SK-N-SH (cell line): Measurements from ENCODE around the gene C8G. TPM values are rescaled to one million over a fixed set of nuclear protein-coding genes. Genes with fewer than 3 reads are reported as not detected.

Experiments
- CTCF ChIA-PET: fragments of 300-600, 350-600 bp; formaldehyde crosslinking; extraction: SDS; loops from one replicate; lab custom pipeline; 2021; lab: Yijun Ruan, JAX
- POLR2A ChIA-PET: fragments of 350-600 bp; sonication (Branson Sonifier 250); formaldehyde crosslinking; extraction: SDS; loops from one replicate; lab custom pipeline; 2020; ENCODE audit warnings: antibody characterized with exemption, inconsistent platforms; lab: Yijun Ruan, JAX
- DNase-seq: peaks from one replicate; pipeline ENCODE4 v3.0.0; 2012
- H2AFZ ChIP-seq: fragments of 200-600 bp; sonication (generic); 2 replicates; pipeline ENCODE4 v1.8.1; 2016; ENCODE audit warnings: antibody characterized with exemption, mild to moderate bottlenecking, low read depth
- H3F3A ChIP-seq: fragments of 200-600 bp; sonication (generic); replicated peaks from 2 replicates; pipeline ENCODE3; 2016; ENCODE audit warnings: antibody characterized with exemption, mild to moderate bottlenecking; ENCODE audit not compliant: insufficient read depth
- H3K27ac ChIP-seq, 2 experiments: fragments of 200-500 bp in 1 of 2; fragments of 200-600 bp in 1 of 2; sonication (Bioruptor generic) in 1 of 2; sonication (generic), shearing (Covaris generic) in 1 of 2; 2 replicates each; pipeline versions ENCODE4 v1.5.1 to v1.6.1; 2014 to 2016; ENCODE audit warnings: low read depth in 2 of 2, inconsistent platforms in 1 of 2, low read length in 1 of 2, mild to moderate bottlenecking in 1 of 2, mixed read lengths in 1 of 2
- H3K27me3 ChIP-seq: fragments of 200-600 bp; sonication (generic), shearing (Covaris generic); 2 replicates; pipeline ENCODE4 v1.6.1; 2016; ENCODE audit warnings: mixed run types; ENCODE audit not compliant: insufficient read depth
- H3K36me3 ChIP-seq, 2 experiments: fragments of 200-500 bp in 1 of 2; fragments of 200-600 bp in 1 of 2; sonication (Bioruptor generic) in 1 of 2; sonication (generic) in 1 of 2; replicated peaks in 1 of 2; 2 replicates each; pipeline versions ENCODE3 to v1.5.1; 2014 to 2016; ENCODE audit warnings: low read length in 1 of 2, mild to moderate bottlenecking in 1 of 2; ENCODE audit not compliant: insufficient read depth in 2 of 2, control insufficient read depth in 1 of 2
- H3K4me1 ChIP-seq, 2 experiments: fragments of 200-500 bp in 1 of 2; fragments of 200-600 bp in 1 of 2; sonication (Bioruptor generic) in 1 of 2; sonication (generic), shearing (Covaris generic) in 1 of 2; 2 replicates each; pipeline versions ENCODE4 v1.5.1 to v1.6.1; 2014 to 2016; ENCODE audit warnings: low read depth in 1 of 2, low read length in 1 of 2, mixed run types in 1 of 2; ENCODE audit not compliant: insufficient read depth in 2 of 2, control insufficient read depth in 1 of 2
- H3K4me2 ChIP-seq: fragments of 200-600 bp; sonication (generic), shearing (Covaris generic); 2 replicates; pipeline ENCODE4 v1.6.1; 2017; ENCODE audit warnings: mixed run types
- H3K4me3 ChIP-seq, 2 experiments: fragments of 200-500 bp in 1 of 2; fragments of 200-600 bp in 1 of 2; sonication (Bioruptor generic) in 1 of 2; sonication (generic), shearing (Covaris generic) in 1 of 2; 2 replicates each; pipeline versions ENCODE4 v1.5.1 to v1.8.1; 2014 to 2016; ENCODE audit warnings: low read depth in 2 of 2, inconsistent platforms in 1 of 2, low read length in 1 of 2, mild to moderate bottlenecking in 1 of 2, mixed read lengths in 1 of 2, moderate library complexity in 1 of 2
- H3K79me2 ChIP-seq: fragments of 200-600 bp; sonication (generic); 2 replicates; pipeline ENCODE4 v1.8.1; 2017; ENCODE audit warnings: mild to moderate bottlenecking; ENCODE audit not compliant: insufficient read depth
- H3K9ac ChIP-seq: fragments of 200-600 bp; sonication (generic); 2 replicates; pipeline ENCODE4 v1.6.1; 2017; ENCODE audit warnings: mixed run types
- H3K9me2 ChIP-seq: fragments of 200-600 bp; sonication (generic); 2 replicates; pipeline ENCODE4 v1.6.1; 2017; ENCODE audit warnings: mixed run types
- H3K9me3 ChIP-seq: fragments of 200-600 bp; sonication (generic); 2 replicates; pipeline ENCODE4 v1.6.1; 2017; ENCODE audit warnings: mixed run types, mild to moderate bottlenecking, moderate library complexity
- H4K20me1 ChIP-seq: fragments of 200-600 bp; sonication (generic); 2 replicates; pipeline ENCODE4 v1.6.1; 2017; ENCODE audit warnings: mild to moderate bottlenecking, mixed run types; ENCODE audit not compliant: insufficient read depth
- EP300 ChIP-seq, 2 experiments: IDR thresholded peaks; 2 replicates each; pipeline versions ENCODE4 v1.4.0 to v1.6.1; 2012; ENCODE audit warnings: borderline replicate concordance in 1 of 2, low read depth in 1 of 2, low read length in 1 of 2
- EZH2phosphoT487 ChIP-seq: fragments of 200-600 bp; sonication (generic); IDR thresholded peaks from 2 replicates; pipeline ENCODE4 v1.6.1; 2017; ENCODE audit warnings: low read depth, mixed run types, mild to moderate bottlenecking, antibody characterized with exemption, moderate library complexity, borderline replicate concordance
- FOXM1 ChIP-seq: IDR thresholded peaks from 2 replicates; pipeline ENCODE4 v1.4.0; 2012; ENCODE audit warnings: low read depth, mild to moderate bottlenecking
- GABPA ChIP-seq: IDR thresholded peaks from 2 replicates; pipeline ENCODE4 v1.4.0; 2012; ENCODE audit warnings: low read depth, mild to moderate bottlenecking
- GATA2 ChIP-seq: sonication (generic); formaldehyde crosslinking; IDR thresholded peaks from 2 replicates; pipeline ENCODE4 v1.5.0; 2020; ENCODE audit warnings: mild to moderate bottlenecking, missing genetic modification reagents
- JUND ChIP-seq: IDR thresholded peaks from 2 replicates; pipeline ENCODE4 v1.4.0; 2012
- MAX ChIP-seq: IDR thresholded peaks from 2 replicates; pipeline ENCODE4 v1.4.0; 2012; ENCODE audit warnings: low read depth
- MEF2A ChIP-seq: IDR thresholded peaks from 2 replicates; pipeline ENCODE4 v1.4.0; 2012; ENCODE audit warnings: low read depth, borderline replicate concordance
- POLR2AphosphoS5 ChIP-seq: IDR thresholded peaks from 2 replicates; pipeline ENCODE4 v1.6.1; 2012; ENCODE audit warnings: low read depth, low read length
- RAD21 ChIP-seq: IDR thresholded peaks from 2 replicates; pipeline ENCODE4 v1.6.1; 2012; ENCODE audit warnings: mild to moderate bottlenecking, low read length
- RFX5 ChIP-seq: IDR thresholded peaks from 2 replicates; pipeline ENCODE4 v1.6.1; 2012; ENCODE audit warnings: mild to moderate bottlenecking, improper control_type of control experiment, low read length
- SIN3A ChIP-seq: IDR thresholded peaks from 2 replicates; pipeline ENCODE4 v1.6.1; 2012; ENCODE audit warnings: low read depth, mild to moderate bottlenecking, low read length, moderate library complexity, borderline replicate concordance
- TCF12 ChIP-seq: IDR thresholded peaks from 2 replicates; pipeline ENCODE4 v1.4.0; 2012
- TEAD4 ChIP-seq: IDR thresholded peaks from 2 replicates; pipeline ENCODE4 v1.4.0; 2012; ENCODE audit warnings: mild to moderate bottlenecking, borderline replicate concordance; ENCODE audit not compliant: insufficient read depth
- YY1 ChIP-seq: IDR thresholded peaks from 2 replicates; pipeline ENCODE4 v1.4.0; 2012; ENCODE audit warnings: low read depth, mild to moderate bottlenecking
- ZBTB33 ChIP-seq: IDR thresholded peaks from 2 replicates; pipeline ENCODE4 v1.4.0; 2012; ENCODE audit warnings: low read depth, borderline replicate concordance
- WGBS: methylation state at CpG from one replicate; pipeline ENCODE4 v1.1.6; 2017; ENCODE audit warnings: low lambda C conversion rate; 5-methylcytosine and 5-hydroxymethylcytosine counted together
- polyA plus RNA-seq, 3 experiments: library from polyadenylated mRNA; depleted of rRNA; stranded (reverse); fragments of >200 nt; gene quantifications; 2 replicates each; pipeline ENCODE4 v1.2.3, GENCODE V29; 2012
- TF ChIP-seq, protein P1 (sequence below): IDR thresholded peaks from 2 replicates; pipeline ENCODE4 v1.4.0; 2012; ENCODE audit warnings: low read depth, borderline replicate concordance
- TF ChIP-seq, protein P2 (sequence below): IDR thresholded peaks from 2 replicates; pipeline ENCODE4; 2012
- TF ChIP-seq, protein P3 (sequence below): fragments of 200-600 bp; sonication (generic); IDR thresholded peaks from 2 replicates; pipeline ENCODE4 v1.6.1; 2017; ENCODE audit warnings: antibody characterized with exemption, mild to moderate bottlenecking, moderate library complexity

The C8G gene
- polyA plus RNA-seq, 1 of the 3 experiments (the other 2 are of a cell fraction), result 0.28 TPM

GRCh38 chr9:136977223-136977622, 32.2 kb downstream of the C8G start, which contains the start of gene PTGDS:
TSS of gene PTGDS (plus strand) at chr9:136977504. CDS start at chr9:136977579, 75 bp downstream.
- H3K36me3 ChIP-seq, result no peaks in the 10 kb centered on the region
- DNase-seq, result no peak
- ChIA-PET CTCF (interaction anchor here (1.0 to 4.4 kb wide), 6 partner anchors 12 to 219 kb away, joined by 3 to 24 read pairs (median 4); partner anchors contain the start of genes ABCA2 and LCN8), POLR2A (interaction anchor here (1.0 kb wide), 2 partner anchors 25 to 26 kb away, joined by 3 to 4 read pairs; partner anchors contain the start of gene LCN12)
- H3K9me2 ChIP-seq, result no peaks in the 10 kb centered on the region
- no peak within 1 kb of the TSS; a peak in 1 of 4 replicates for H3K27ac ChIP-seq
- peaks cover 0 to 23% of the 10 kb centered on the region in 2 experiments; a peak in 1 of 4 replicates for H3K4me1 ChIP-seq
- peak within 1 kb of the TSS; percentile 70; the same call in 1 of the 2 replicates for H2AFZ ChIP-seq
- no peaks in the 10 kb centered on the region for H3K9me3 ChIP-seq
- peak within 1 kb of the TSS; percentile 43 to 47 for H3K4me3 ChIP-seq
- no peaks in the 10 kb centered on the region for H3K79me2 ChIP-seq
- 88% methylated on average over 5 of the region's 10 CpGs for WGBS
- no peak within 1 kb of the TSS for H3K9ac ChIP-seq
- H3K4me2 ChIP-seq, result peak within 1 kb of the TSS; percentile 71; the same call in 1 of the 2 replicates
- no peaks in the 10 kb centered on the region for H4K20me1 ChIP-seq
- no peak for TF ChIP-seq ZBTB33
- TF ChIP-seq RFX5, result no peak
- no peak for TF ChIP-seq FOXM1
- TF ChIP-seq GABPA, result no peak
- TF ChIP-seq, protein P1, sequence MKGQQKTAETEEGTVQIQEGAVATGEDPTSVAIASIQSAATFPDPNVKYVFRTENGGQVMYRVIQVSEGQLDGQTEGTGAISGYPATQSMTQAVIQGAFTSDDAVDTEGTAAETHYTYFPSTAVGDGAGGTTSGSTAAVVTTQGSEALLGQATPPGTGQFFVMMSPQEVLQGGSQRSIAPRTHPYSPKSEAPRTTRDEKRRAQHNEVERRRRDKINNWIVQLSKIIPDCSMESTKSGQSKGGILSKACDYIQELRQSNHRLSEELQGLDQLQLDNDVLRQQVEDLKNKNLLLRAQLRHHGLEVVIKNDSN, result no peak
- TF ChIP-seq, protein P2, sequence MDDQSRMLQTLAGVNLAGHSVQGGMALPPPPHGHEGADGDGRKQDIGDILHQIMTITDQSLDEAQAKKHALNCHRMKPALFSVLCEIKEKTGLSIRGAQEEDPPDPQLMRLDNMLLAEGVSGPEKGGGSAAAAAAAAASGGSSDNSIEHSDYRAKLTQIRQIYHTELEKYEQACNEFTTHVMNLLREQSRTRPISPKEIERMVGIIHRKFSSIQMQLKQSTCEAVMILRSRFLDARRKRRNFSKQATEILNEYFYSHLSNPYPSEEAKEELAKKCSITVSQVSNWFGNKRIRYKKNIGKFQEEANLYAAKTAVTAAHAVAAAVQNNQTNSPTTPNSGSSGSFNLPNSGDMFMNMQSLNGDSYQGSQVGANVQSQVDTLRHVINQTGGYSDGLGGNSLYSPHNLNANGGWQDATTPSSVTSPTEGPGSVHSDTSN, result no peak
- no peak for TF ChIP-seq RAD21
- TF ChIP-seq EP300 (IDR thresholded peaks at IDR 0.05; ENCODE audit: borderline replicate concordance in 1 of 2, low read depth in 1 of 2, low read length in 1 of 2), result no peak
- no peak for TF ChIP-seq YY1
- TF ChIP-seq POLR2AphosphoS5, result no peak
- TF ChIP-seq GATA2 (CRISPR knock-in tag), result no peak
- no peak for TF ChIP-seq TEAD4
- TF ChIP-seq TCF12, result no peak
- TF ChIP-seq EZH2phosphoT487, result no peak
- TF ChIP-seq JUND, result no peak
- TF ChIP-seq MAX, result no peak
- TF ChIP-seq SIN3A, result no peak
- TF ChIP-seq, protein P3, sequence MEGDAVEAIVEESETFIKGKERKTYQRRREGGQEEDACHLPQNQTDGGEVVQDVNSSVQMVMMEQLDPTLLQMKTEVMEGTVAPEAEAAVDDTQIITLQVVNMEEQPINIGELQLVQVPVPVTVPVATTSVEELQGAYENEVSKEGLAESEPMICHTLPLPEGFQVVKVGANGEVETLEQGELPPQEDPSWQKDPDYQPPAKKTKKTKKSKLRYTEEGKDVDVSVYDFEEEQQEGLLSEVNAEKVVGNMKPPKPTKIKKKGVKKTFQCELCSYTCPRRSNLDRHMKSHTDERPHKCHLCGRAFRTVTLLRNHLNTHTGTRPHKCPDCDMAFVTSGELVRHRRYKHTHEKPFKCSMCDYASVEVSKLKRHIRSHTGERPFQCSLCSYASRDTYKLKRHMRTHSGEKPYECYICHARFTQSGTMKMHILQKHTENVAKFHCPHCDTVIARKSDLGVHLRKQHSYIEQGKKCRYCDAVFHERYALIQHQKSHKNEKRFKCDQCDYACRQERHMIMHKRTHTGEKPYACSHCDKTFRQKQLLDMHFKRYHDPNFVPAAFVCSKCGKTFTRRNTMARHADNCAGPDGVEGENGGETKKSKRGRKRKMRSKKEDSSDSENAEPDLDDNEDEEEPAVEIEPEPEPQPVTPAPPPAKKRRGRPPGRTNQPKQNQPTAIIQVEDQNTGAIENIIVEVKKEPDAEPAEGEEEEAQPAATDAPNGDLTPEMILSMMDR, result no peak
- no peak for TF ChIP-seq MEF2A
- no peaks in the 10 kb centered on the region for H3K27me3 ChIP-seq
- H3F3A ChIP-seq, result peaks cover 4% of the 10 kb centered on the region
